IMR-90 (cell line): ENCODE data around the gene PAFAH1B2. TPM values are rescaled to one million over a fixed set of nuclear protein-coding genes. Genes with fewer than 3 reads are reported as not detected.

Experiments
- ATAC-seq: fragments of 200-7000 bp; cut with Tn5 transposase; 2 replicates; pipeline ENCODE4 v1.9.1; 2020; ENCODE audit warnings: low read depth, mild to moderate bottlenecking, moderate library complexity
- BruUV-seq: library from RNA; stranded (reverse); fragments of 400-500 nt; replicated peaks from 2 replicates; lab custom pipeline; 2021; lab: Mats Ljungman, UMichigan
- CTCF ChIA-PET: fragments of 300-600 bp; formaldehyde crosslinking; extraction: SDS; loops from one replicate; lab custom pipeline; 2021; ENCODE audit warnings: antibody characterized with exemption; lab: Yijun Ruan, JAX
- POLR2A ChIA-PET: fragments of 300-600 bp; sonication (Branson Sonifier 250); formaldehyde crosslinking; loops from one replicate; lab custom pipeline; 2022; ENCODE audit warnings: antibody characterized with exemption; ENCODE audit not compliant: unreplicated experiment; lab: Charles Lee
- DNase-seq: peaks from one replicate; pipeline ENCODE4 v3.0.0; 2013
- H2AFZ ChIP-seq: replicated peaks from 2 replicates; pipeline ENCODE3; 2013; ENCODE audit warnings: low read length, mild to moderate bottlenecking; ENCODE audit not compliant: poor library complexity
- H2AK5ac ChIP-seq: 2 replicates; pipeline ENCODE4 v1.6.1; 2013; ENCODE audit warnings: low read depth, low read length, inconsistent platforms
- H2AK9ac ChIP-seq: replicated peaks from 2 replicates; pipeline ENCODE3; 2013; ENCODE audit warnings: mild to moderate bottlenecking, low read depth, low read length, moderate library complexity; ENCODE audit not compliant: poor library complexity
- H2BK120ac ChIP-seq: 2 replicates; pipeline ENCODE4 v1.6.1; 2013; ENCODE audit warnings: low read depth, low read length, inconsistent platforms
- H2BK15ac ChIP-seq: 3 replicates; pipeline ENCODE4 v1.6.1; 2013; ENCODE audit warnings: low read depth, low read length, inconsistent platforms
- H2BK20ac ChIP-seq: 2 replicates; pipeline ENCODE4 v1.6.1; 2013; ENCODE audit warnings: low read depth, mild to moderate bottlenecking, inconsistent platforms, low read length, moderate library complexity
- H2BK5ac ChIP-seq: 2 replicates; pipeline ENCODE4 v1.6.1; 2013; ENCODE audit warnings: mild to moderate bottlenecking, low read depth, low read length, inconsistent platforms; ENCODE audit not compliant: poor library complexity, severe bottlenecking
- H3K14ac ChIP-seq: replicated peaks from 2 replicates; pipeline ENCODE4 v1.6.1; 2013; ENCODE audit warnings: low read depth, low read length, inconsistent platforms
- H3K18ac ChIP-seq: 2 replicates; pipeline ENCODE4 v1.6.1; 2013; ENCODE audit warnings: low read depth, low read length, control low read depth
- H3K23ac ChIP-seq: 2 replicates; pipeline ENCODE4 v1.6.1; 2013; ENCODE audit warnings: low read depth, low read length, inconsistent platforms
- H3K27ac ChIP-seq: 2 replicates; pipeline ENCODE4 v1.5.1; 2013; ENCODE audit warnings: mild to moderate bottlenecking, control low read depth, low read length; ENCODE audit not compliant: insufficient read depth
- H3K27me3 ChIP-seq: 2 replicates; pipeline ENCODE4 v1.6.1; 2013; ENCODE audit warnings: low read length; ENCODE audit not compliant: control insufficient read depth, insufficient read depth
- H3K36me3 ChIP-seq: 2 replicates; pipeline ENCODE4 v1.6.1; 2013; ENCODE audit warnings: low read length, mixed read lengths; ENCODE audit not compliant: control insufficient read depth, insufficient read depth
- H3K4ac ChIP-seq: 2 replicates; pipeline ENCODE4 v1.6.1; 2013; ENCODE audit warnings: low read depth, low read length, inconsistent platforms
- H3K4me1 ChIP-seq: 2 replicates; pipeline ENCODE4 v1.6.1; 2013; ENCODE audit warnings: low read length, mixed read lengths; ENCODE audit not compliant: control insufficient read depth, insufficient read depth
- H3K4me2 ChIP-seq: 2 replicates; pipeline ENCODE4 v1.6.1; 2013; ENCODE audit warnings: low read depth, mild to moderate bottlenecking, control low read depth, low read length, moderate library complexity
- H3K4me3 ChIP-seq: 2 replicates; pipeline ENCODE4 v1.5.1; 2013; ENCODE audit warnings: low read depth, mild to moderate bottlenecking, control low read depth, low read length, moderate library complexity; ENCODE audit not compliant: insufficient read depth
- H3K56ac ChIP-seq: 2 replicates; pipeline ENCODE4 v1.6.1; 2013; ENCODE audit warnings: low read length, inconsistent platforms; ENCODE audit not compliant: insufficient read depth; ENCODE audit errors: extremely low read depth
- H3K79me1 ChIP-seq, 2 experiments: 2 replicates each; pipeline ENCODE4 v1.6.1; 2013; ENCODE audit warnings: low read length in 2 of 2, inconsistent platforms in 1 of 2, low read depth in 1 of 2
- H3K9ac ChIP-seq: 2 replicates; pipeline ENCODE4 v1.6.1; 2013; ENCODE audit warnings: low read depth, low read length, control low read depth
- H3K9me1 ChIP-seq: 2 replicates; pipeline ENCODE4 v1.6.1; 2013; ENCODE audit warnings: low read length, inconsistent platforms; ENCODE audit not compliant: insufficient read depth
- H3K9me3 ChIP-seq: 2 replicates; pipeline ENCODE4 v1.6.1; 2013; ENCODE audit warnings: low read length; ENCODE audit not compliant: control insufficient read depth, insufficient read depth
- H4K20me1 ChIP-seq: 2 replicates; pipeline ENCODE4 v1.6.1; 2013; ENCODE audit warnings: low read length, inconsistent platforms; ENCODE audit not compliant: insufficient read depth
- H4K5ac ChIP-seq: 2 replicates; pipeline ENCODE4 v1.6.1; 2013; ENCODE audit warnings: mild to moderate bottlenecking, low read depth, low read length, control low read depth
- H4K8ac ChIP-seq, 2 experiments: 2 replicates each; pipeline ENCODE4 v1.6.1; 2013; ENCODE audit warnings: low read depth in 2 of 2, low read length in 2 of 2, control low read depth in 1 of 2, inconsistent platforms in 1 of 2
- H4K91ac ChIP-seq: 2 replicates; pipeline ENCODE4 v1.6.1; 2013; ENCODE audit warnings: low read depth, low read length, inconsistent platforms; ENCODE audit not compliant: insufficient read depth
- BHLHE40 ChIP-seq: fragments of 150-350 bp; IDR thresholded peaks from 2 replicates; pipeline ENCODE4 v1.6.1; 2016; ENCODE audit warnings: mild to moderate bottlenecking, low read depth, low read length
- CEBPB ChIP-seq: IDR thresholded peaks from 2 replicates; pipeline ENCODE4 v1.6.1; 2012; ENCODE audit warnings: low read depth, low read length, improper control_type of control experiment
- CHD1 ChIP-seq: IDR thresholded peaks from 2 replicates; pipeline ENCODE4 v1.6.1; 2012; ENCODE audit warnings: low read depth, low read length, improper control_type of control experiment
- CTCF ChIP-seq: conservative IDR thresholded peaks from 2 replicates; pipeline ENCODE4 v1.5.1; 2012; ENCODE audit warnings: mild to moderate bottlenecking, low read depth, low read length, improper control_type of control experiment
- ELK1 ChIP-seq: fragments of 150-350 bp; IDR thresholded peaks from 2 replicates; pipeline ENCODE4 v1.6.1; 2016; ENCODE audit warnings: low read depth, mild to moderate bottlenecking, low read length, moderate library complexity, borderline replicate concordance
- FOS ChIP-seq: fragments of 150-350 bp; IDR thresholded peaks from 2 replicates; pipeline ENCODE4 v1.6.1; 2016; ENCODE audit warnings: low read depth, low read length
- MAFK ChIP-seq: IDR thresholded peaks from 2 replicates; pipeline ENCODE4 v1.6.1; 2012; ENCODE audit warnings: low read depth, low read length, improper control_type of control experiment
- MAZ ChIP-seq: IDR thresholded peaks from 2 replicates; pipeline ENCODE4 v1.6.1; 2012; ENCODE audit warnings: low read depth, mild to moderate bottlenecking, low read length, improper control_type of control experiment, moderate library complexity, borderline replicate concordance
- NFE2L2 ChIP-seq: fragments of 150-350 bp; IDR thresholded peaks from 2 replicates; pipeline ENCODE4 v1.6.1; 2016; ENCODE audit warnings: low read depth, mild to moderate bottlenecking, low read length
- RAD21 ChIP-seq: IDR thresholded peaks from 2 replicates; pipeline ENCODE4 v1.6.1; 2012; ENCODE audit warnings: low read length, improper control_type of control experiment
- RCOR1 ChIP-seq: IDR thresholded peaks from 2 replicates; pipeline ENCODE4 v1.6.1; 2012; ENCODE audit warnings: mild to moderate bottlenecking, low read length, improper control_type of control experiment; ENCODE audit not compliant: insufficient replicate concordance
- SMC3 ChIP-seq: fragments of 150-350 bp; IDR thresholded peaks from 2 replicates; pipeline ENCODE4 v1.6.1; 2016; ENCODE audit warnings: low read depth, mild to moderate bottlenecking, antibody characterized with exemption, low read length, moderate library complexity
- USF2 ChIP-seq: fragments of 150-350 bp; IDR thresholded peaks from 2 replicates; pipeline ENCODE4 v1.6.1; 2017; ENCODE audit warnings: mild to moderate bottlenecking, antibody characterized with exemption, low read length, low read depth
- WGBS, 2 experiments: methylation state at CpG; one replicate each; pipeline versions ENCODE4 v1.1.5 to v1.1.7; 2013; ENCODE audit warnings: missing lambda C conversion rate in 2 of 2; ENCODE audit not compliant: insufficient read length in 1 of 2; ENCODE audit errors: extremely low coverage in 2 of 2; 5-methylcytosine and 5-hydroxymethylcytosine counted together
- dilution Hi-C: fragments of 300-500 bp; cut with HindIII; formaldehyde crosslinking; loops from one replicate; pipeline ENCODE4 v1.14.3; 2018; ENCODE audit warnings: low sequenced_read_pairs; ENCODE audit not compliant: unreplicated experiment
- in situ Hi-C: fragments of 300-500 bp; cut with MboI; formaldehyde crosslinking; loops from 3 replicates; pipeline ENCODE4 v1.14.3; 2019; ENCODE audit warnings: low sequenced_read_pairs, inconsistent platforms, mixed read lengths
- intact Hi-C: fragments of 100-400 bp; cut with micrococcal nuclease; formaldehyde crosslinking; loops from 2 replicates; pipeline ENCODE4 v1.10.0; 2022
- polyA plus RNA-seq, 3 experiments: library from polyadenylated mRNA; depleted of rRNA; stranded (reverse); fragments of >200 nt; gene quantifications; 2 replicates each; pipeline ENCODE4 v1.2.3, GENCODE V29; 2012; ENCODE audit warnings: low replicate concordance in 1 of 3
- total RNA-seq: library from RNA; depleted of rRNA; stranded (reverse); fragments of >200 nt; gene quantifications from 2 replicates; pipeline ENCODE4 v1.2.3, GENCODE V29; 2012

The PAFAH1B2 gene
- total and polyA plus RNA-seq, 2 of the 4 experiments (the other 2 are of a cell fraction): 29.8 to 280 TPM

GRCh38 chr11:117220999-117221774 is 77.1 kb downstream of the PAFAH1B2 start:
- no peak for DNase-seq
- peak overlapping the region; percentile 99 for H3K4ac ChIP-seq
- H3K27ac ChIP-seq: peak overlapping the region; percentile 58
- peaks cover 28% of the 10 kb centered on the region for H3K9me1 ChIP-seq
- H3K4me3 ChIP-seq: no peak overlapping the region
- ChIA-PET POLR2A (interaction anchor here (1.5 to 1.6 kb wide), 2 partner anchors 18 to 22 kb away, joined by 4 to 6 read pairs; partner anchors contain the start of gene TAGLN), CTCF (interaction anchor here (1.2 kb wide), 2 partner anchors 18 to 430 kb away, joined by 3 to 4 read pairs; partner anchors contain the start of gene APOA5)
- peak overlapping the region; percentile 26 for H3K9ac ChIP-seq
- H3K4me1 ChIP-seq: peaks cover 40% of the 10 kb centered on the region
- H3K18ac ChIP-seq: peak overlapping the region; percentile 59
- H3K4me2 ChIP-seq: no peak overlapping the region; the same call in 1 of the 2 replicates
- BruUV-seq: no TSS peak
- peak overlapping the region; percentile 41; the same call in 1 of the 2 replicates for H3K23ac ChIP-seq
- in situ Hi-C loops (loop anchor here (10.0 kb wide), 1 partner anchor 346 kb away; no protein-coding TSS in a partner anchor), intact Hi-C loops (loop anchor here (10.0 kb wide), 1 partner anchor 366 kb away; no protein-coding TSS in a partner anchor), dilution Hi-C loops (no loop called here)
- H3K14ac ChIP-seq: peak overlapping the region; percentile 92
- H2BK20ac ChIP-seq: peak overlapping the region; percentile 72
- H2AK9ac ChIP-seq: peak overlapping the region; percentile 60
- WGBS, 2 experiments: 20% methylated on average over 2 of the region's 7 CpGs; no CpG with 5 or more reads in 1 of the 2 experiments
- H2AK5ac ChIP-seq: peak overlapping the region; percentile 69
- H3K9me3 ChIP-seq: no peaks in the 10 kb centered on the region
- no peaks in the 10 kb centered on the region for H4K20me1 ChIP-seq
- H3K36me3 ChIP-seq: peaks cover 45% of the 10 kb centered on the region
- H4K91ac ChIP-seq: peak overlapping the region; percentile 81
- H3K27me3 ChIP-seq: no peaks in the 10 kb centered on the region
- H2BK120ac ChIP-seq: peak overlapping the region; percentile 81
- peak overlapping the region; percentile 51 for H4K5ac ChIP-seq
- H4K8ac ChIP-seq: peak overlapping the region; percentile 12 to 88; a peak in 3 of 4 replicates
- H3K79me1 ChIP-seq: peaks cover 13 to 48% of the 10 kb centered on the region in 2 experiments; a peak in 3 of 4 replicates
- ATAC-seq: no peak
- peak overlapping the region; percentile 77 for H2BK5ac ChIP-seq
- TF ChIP-seq NFE2L2 (no peak), FOS (no peak), SMC3 (no peak), RCOR1 (no peak), USF2 (no peak), RAD21 (no peak), MAFK (no peak), CTCF (no peak), ELK1 (no peak), CHD1 (no peak), BHLHE40 (no peak), CEBPB (no peak), MAZ (no peak)
- H3K56ac ChIP-seq: no peak overlapping the region; the same call in 1 of the 2 replicates
- peak overlapping the region; percentile 38 for H2AFZ ChIP-seq
- H2BK15ac ChIP-seq: peak overlapping the region; percentile 16; the same call in 2 of the 3 replicates
